HG03064 (cell line): ENCODE data around the gene ERC1.
"Not testable (repeated sequence)": the region's sequence is repeated elsewhere in the genome, so short reads cannot be mapped to it uniquely, and the experiment has no call there.

Source experiments
- ATAC-seq: cut with Tn5 transposase; IDR thresholded peaks from one replicate; pipeline ENCODE4 v1.9.1; 2021; ENCODE audit warnings: low read depth; ENCODE audit not compliant: unreplicated experiment

ERC1 gene

DNA sequence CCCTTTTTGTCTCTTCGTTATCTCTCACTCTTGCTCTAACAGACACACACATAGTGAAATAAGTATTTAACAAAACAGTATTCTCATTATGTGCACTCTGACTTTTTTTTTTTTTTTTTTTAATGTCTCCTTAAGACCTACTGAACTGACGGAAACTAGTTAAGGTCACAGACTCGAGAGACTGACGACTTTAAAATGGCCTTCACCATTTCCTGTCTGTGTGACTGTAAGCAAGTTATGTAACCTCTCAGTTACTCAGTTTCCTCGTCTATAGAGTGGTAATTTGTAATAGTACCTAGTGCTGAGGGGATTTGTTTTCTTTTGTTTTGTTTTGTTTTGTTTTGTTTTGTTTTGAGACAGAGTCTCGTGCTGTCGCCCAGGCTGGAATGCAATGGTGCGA, 318.6 kb downstream of the ERC1 start:
- ATAC-seq, result no peak

DNA sequence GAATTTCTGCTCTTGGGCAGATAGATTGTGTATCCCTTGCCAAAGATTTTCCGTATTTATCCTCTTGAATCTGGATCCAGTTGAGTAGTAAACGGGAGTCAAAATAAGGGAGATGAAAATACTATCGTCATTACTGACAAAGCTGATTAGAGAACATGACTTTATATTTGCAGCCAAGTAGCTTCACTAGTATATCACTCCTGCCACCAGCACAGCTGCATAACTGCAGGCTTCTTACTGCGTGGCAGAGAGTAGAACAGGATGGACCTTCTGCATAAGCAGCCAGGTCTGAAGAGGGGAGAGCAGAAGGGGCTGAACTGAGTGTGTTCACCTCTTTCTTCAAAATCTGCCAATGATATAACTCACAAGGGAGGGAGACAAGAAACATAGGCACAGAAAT, 319.6 kb downstream of the ERC1 start:
- ATAC-seq, result no peak

DNA sequence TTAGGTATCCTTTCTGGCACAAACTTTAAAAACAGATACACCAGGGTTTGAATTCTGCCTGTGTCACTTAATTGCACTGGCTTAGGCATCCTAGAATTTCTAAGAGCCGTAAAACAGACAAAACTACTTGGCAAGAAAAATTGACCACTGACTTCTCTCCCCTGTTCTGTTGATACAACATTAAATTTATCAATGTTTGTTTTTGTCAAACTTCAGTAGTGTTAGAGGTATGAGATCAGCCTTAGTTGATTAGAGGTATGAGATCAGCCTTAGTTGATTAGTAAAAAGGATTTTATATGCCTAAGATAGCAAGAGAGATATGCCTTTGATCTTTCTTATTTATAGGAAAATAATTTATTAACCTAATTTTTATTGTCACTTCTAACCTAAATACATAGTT, 320.1 kb downstream of the ERC1 start:
- no peak for ATAC-seq

DNA sequence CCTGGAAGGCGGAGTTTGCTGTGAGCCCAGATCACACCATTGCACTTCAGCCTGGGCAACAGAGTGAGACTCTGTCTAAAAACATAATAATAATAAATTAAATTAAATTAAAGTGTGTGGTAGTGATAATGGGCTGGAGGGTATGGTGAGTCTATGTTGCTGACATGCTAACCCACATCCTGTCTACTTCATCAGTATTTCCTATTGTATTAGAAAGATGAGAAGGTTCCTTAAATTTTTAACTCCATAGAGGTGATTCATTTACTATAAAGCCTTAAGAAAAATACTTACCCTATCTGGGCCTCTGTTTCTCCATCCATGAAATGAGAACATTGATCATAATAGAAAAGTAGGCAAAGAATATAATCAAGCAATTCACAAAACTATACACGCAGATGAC, 322.9 kb downstream of the ERC1 start:
- no peak for ATAC-seq

DNA sequence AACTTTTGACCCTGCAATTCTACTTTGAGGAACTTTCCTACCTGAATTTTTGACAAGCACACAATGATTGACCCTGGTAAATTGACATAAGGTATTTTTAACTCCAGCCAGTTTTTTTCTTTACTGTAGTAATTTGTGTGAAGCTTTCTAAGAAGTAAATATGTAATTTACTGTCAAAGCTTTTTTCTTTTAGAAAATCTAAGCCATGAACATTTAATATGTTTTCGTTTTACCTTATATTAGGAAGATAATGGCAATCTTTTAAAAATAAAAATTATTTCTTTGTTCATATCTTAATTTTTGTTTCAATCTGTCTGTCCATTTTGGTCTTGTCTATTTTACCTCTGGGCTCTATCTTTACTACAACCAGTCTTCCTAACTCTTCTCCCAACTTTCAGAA, 323.5 kb downstream of the ERC1 start:
- ATAC-seq, result no peak

DNA sequence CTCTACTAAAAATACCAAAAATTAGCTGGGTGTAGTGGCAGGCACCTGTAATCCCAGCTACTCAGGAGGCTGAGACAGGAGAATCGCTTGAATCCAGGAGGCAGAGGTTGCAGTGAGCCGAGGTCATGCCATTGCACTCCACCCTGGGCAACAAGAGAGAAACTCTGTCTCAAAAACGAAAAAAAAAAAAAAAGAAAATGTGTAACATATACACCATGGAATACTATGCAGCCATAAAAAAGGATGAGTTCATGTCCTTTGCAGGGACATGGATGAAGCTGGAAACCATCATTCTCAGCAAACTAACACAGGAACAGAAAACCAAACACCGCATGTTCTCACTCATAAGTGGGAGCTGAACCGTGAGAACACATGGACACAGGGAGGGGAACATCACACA, 326.0 kb downstream of the ERC1 start:
- ATAC-seq, result not testable (repeated sequence)

DNA sequence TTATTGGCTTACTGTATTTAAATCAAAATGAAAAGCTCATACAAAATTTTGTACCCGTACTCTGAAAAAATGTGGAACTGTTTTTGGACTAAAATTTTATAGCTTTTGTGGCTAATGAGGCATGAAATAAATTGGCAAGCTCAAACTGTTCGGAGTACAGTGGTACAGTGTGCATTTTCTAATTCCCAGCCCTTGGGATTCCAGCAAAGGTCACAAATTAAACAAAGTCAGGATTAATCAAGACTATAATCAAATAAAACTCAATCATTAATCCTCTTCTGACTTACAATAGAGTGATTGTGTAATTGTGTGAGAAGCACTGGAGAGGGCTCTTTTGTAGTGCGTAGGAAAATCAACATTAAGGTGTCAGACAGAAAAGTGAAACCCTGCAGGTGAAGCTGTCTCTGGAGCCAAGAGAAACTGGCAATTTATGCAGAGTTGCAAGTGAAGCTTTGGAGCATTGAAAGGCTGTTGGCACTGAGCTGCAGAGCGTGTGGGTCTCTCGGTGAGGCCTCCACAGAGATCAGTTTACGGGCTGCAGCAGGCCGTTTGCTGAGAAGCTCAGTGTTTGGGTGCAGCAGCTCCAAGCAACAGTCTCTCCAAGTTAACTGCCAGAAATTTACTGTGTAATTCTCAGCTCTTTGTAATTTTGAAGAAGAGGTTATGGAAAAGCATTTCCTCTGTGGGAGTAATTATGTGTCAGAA, 327.5 kb downstream of the ERC1 start:
- ATAC-seq, result no peak

DNA sequence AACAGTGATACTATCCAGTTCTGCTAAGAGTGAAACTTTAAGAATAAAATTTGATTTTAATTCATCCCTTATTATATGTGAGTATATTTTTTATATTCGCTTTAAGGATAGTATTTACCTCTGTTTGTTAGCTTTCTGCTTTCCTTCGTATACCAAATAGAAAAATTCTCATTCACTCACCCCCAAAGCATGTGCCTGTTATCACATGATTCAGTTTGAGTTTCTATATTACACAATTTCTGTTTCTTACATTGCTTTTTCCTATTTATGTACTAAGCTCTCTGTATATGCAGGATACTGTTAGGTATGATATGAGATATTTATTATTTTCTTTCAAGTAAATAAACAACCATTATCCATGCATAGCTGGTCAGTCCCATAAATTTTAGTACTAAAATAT, 328.2 kb downstream of the ERC1 start:
- ATAC-seq, result no peak

DNA sequence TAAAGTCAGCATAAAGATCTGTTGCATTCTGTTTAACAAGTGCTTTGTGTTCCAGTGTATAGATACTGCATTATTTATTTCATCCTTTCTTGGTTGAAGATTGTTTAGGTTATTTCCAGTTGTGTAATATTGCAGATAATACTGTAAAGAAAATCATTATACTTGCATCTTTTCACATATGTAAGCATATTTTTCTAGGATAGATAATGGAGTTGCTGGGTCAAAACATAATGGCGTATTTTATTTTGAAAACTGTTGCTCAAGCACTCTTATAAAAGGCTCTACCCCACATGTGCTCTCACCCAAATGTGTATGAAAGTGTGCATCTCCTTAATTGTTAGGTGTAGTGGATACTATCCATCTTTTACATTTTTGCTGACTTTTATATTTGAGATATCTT, 329.0 kb downstream of the ERC1 start:
- no peak for ATAC-seq

DNA sequence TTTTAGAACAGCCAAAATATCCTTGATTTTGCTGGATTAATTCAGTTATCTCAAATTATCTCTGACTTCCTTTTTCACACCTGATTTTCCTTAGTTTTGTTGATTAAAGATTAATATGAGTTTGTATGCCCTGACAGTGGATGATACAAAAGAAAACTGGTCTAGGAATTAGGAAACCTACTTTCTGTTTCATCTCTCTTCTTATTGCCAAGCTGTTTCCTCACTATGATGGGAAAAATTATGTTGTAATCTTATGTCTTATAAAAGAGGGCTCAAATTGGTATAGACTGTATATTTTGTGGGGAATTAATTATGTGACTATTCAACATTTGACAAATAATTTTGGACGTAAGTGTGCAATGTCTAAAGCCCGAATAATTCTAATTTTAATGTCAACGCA, 331.8 kb downstream of the ERC1 start:
- no peak for ATAC-seq

DNA sequence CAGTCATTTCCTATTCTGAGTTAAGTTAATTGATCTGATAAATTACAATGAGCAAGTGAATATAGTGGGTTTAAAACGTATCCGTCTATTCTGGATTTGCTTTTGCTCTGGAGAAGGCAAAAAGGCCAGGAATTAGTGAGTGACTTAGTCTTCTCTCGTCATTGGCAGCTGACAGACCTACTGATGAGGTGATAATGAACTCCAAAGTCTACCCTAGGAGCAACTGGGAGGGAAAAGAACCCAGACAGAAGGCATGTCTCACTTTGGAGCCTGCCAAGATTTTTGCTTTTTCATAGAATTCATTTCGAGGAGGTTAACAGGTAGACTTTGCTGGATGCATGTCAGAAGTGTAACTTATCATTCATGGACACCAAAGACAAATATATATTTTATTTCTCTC, 333.1 kb downstream of the ERC1 start:
- ATAC-seq, result no peak

DNA sequence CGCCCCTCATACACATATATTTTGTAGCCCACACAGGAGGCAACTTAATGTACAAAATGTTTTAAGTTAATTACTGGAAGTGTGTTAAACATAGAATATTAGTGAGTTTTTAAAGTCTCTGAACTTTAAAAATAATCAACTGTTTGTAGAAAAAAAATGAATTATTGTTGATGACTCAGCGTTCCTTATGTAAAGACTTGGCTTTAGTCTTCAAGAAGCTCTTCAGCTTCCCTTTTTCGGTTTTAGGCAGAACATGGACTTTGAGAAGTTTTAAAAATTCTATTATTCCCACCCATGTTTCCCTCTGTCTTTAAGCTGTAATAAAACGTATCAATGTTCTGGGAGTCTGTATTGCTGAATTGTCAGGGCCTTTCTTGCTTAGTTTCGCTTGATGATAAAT, 333.9 kb downstream of the ERC1 start:
- no peak for ATAC-seq

DNA sequence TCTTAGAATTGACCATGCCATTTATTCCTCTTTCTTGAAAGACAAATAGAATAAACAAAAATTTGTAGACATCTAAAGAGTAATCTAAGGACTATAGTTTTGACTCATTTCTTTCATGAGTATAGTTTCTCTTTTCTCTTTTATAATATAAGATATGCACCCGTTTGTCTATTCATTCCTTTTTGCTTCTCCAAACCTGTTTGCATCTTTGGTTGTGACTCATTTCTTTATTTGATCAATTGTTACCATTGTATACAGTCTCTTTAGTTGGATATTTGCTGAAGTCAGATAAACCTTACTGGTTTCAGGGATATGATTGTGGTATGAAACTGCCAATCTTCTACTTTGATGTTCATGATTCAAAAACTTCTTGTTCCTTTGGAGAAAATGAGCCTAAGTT, 334.6 kb downstream of the ERC1 start:
- ATAC-seq, result no peak

DNA sequence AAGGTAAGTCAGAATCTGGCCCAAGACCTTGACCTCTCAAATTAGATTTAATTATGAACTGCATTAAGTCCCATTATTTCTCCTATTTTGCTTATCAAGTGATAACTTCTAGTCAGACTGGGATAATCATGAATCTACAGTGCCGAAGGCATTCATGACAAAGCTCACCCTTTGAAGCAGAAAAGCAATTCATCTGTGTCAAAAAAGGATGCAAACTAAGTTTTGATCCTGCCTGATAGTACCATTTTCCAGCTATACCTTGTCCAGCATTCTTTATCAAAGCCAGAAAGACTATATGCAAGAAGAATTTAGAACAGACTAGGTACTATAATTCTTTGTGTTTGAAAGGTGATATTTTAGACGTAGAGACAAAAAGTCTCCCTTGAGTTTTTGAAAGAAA, 335.2 kb downstream of the ERC1 start:
- ATAC-seq, result no peak

DNA sequence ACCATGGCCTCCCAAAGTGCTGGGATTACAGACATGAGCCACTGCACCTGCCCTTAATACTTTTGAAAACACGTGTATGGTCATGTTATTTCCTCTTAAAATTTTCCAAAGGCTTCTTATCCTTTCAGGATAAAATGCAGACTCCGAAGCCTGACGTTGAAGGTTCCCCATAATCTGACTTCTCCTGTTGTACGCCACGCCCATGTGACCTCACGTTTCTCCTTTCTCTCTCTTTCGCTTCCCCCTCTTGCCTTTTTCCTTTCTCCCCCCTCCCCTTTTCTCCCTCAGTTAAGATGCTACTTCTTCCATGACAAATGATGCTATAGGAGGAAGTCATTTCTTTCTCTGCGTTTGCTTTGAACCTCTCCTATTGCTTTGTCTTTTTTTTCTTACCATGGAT, 337.4 kb downstream of the ERC1 start:
- ATAC-seq, result no peak

DNA sequence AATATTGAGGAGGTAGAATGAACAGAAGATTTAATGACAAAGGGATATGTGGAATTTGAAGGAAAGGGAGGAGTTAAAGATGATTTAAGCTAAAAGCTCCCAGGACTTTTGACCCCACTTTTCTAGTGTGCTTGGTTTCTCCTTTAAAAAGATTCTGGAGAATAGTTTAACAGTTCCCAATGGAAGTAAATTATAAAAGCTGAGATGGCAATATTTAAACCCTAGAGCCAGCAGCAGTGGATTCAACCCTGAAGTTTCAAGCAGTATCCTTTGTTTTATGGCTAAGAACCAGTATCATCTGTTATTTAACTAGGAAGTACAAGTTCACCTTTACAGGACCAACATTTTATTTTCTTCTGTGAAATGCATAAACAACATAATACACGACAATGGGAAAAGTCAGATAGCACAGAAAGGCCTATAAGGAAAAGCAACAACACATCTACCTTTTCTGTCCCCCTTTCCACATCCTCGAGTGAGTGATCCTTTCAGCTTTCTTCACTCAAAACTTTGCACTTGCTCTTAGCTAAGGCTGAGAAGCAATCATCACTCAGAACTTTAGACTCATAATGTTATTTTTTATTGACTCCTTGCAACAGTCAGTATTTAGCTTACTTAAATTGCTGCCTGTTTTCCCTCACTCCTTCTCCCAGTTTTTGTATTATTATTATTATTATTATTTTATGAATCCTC, 338.9 kb downstream of the ERC1 start:
- ATAC-seq, result no peak

DNA sequence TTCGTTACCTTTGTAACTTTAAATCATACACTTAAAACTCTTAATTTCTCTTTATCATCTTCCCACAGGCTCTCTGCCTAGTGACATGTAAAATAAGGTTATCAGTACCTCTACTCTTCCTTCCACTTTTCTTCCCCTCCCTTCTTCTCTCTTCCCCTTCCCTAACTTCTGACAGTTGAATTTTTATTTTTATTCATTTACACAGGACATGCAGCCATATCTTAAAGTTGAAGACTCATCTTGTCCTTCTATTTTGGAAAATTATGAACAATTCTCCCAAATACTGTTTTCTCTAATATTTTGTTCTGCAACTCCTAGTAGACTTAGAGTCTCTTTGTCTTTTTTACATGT, 339.4 kb downstream of the ERC1 start:
- ATAC-seq, result no peak

DNA sequence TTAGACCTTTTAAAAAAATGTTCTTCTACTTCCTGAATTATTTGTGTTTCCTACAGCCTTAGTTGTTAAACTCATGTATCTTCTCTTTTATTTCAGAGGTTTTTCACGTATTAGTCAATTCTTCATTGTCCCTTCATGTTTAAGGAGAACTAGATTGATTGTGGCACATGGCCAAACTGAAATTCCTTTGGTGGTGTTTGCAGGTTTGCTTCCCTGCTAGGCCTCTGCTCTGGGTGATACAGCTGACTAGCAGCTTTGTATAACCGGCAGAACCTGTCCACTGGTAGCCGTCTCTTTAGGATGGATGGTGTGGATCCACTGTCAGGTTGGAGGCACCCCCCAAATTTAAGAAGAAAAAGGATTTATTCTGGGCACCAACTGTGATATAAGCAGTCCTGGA, 341.3 kb downstream of the ERC1 start:
- no peak for ATAC-seq

DNA sequence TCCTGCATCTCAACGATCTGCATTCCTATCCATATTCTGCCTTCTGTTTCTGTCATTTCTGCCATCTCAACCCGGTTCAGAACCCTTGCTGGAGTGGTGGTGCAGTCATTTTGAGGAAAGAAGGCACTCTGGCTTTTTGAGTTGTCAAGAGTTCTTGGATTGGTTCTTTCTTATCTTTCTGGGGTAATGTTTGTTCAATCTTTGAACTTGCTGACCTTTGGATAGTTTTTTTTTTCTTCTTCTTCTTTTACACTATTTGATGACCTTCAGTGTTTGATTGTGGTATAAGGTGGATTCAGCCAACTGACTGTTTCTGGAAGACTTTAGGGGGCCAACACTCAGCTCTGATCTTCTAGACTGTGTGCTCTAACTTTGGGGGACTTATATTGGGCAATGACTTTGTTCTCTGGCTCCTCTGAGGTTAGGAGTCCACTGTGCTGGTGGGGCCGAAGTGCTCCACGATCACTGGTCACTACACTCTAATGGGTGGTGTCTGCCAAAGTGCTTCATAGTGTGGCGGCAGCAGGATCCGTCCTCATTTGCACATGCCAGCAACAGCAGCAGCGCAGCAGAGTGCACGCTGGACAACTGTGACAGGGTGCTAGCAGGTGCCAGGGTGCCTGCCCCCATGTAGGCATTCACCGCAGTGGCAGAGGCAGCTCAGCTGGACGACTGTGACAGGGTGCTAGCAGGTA, 347.6 kb downstream of the ERC1 start:
- no peak for ATAC-seq

DNA sequence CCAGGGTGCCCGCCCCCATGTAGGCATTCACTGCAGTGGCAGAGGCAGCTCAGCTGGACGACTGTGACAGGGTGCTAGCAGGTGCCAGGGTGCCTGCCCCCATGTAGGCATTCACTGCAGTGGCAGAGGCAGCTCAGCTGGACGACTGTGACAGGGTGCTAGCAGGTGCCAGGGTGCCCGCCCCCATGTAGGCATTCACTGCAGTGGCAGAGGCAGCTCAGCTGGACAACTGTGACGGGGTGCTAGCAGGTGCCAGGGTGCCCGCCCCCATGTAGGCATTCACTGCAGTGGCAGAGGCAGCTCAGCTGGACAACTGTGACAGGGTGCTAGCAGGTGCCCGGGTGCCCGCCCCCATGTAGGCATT, 348.1 kb downstream of the ERC1 start:
- ATAC-seq, result not testable (repeated sequence)

DNA sequence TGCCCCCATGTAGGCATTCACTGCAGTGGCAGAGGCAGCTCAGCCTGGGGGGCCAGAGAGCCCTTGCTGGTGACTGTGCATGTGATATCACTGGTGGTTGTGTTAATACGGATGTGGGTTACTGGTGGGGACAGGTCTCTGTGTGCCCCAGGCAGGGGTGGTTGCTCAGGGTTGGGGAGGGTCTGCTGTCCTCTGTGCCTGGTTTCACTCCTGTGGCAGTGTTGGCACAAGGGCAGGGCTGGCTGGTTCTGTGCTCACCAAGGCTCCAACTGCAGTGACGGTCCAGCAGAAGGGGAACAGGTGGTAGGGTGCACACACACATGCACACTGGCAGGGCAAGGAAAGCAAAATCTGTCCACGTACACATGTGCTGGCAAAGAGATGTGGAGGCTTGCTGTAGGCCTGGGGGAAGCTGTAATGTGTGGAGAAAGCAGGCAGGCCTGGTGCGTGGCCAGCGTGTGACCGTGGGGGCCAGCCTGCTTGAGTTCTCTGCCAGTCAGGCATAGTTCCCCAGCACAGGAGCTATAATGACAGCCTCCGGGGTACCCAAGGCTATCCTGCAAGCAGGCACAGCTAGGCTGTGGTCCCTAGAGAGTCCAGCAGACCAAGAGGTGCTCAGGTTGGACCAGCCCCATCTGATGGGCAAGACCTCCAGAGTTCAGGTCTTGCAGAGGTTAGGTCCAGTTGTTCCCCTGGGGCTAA, 348.7 kb downstream of the ERC1 start:
- ATAC-seq, result no peak

DNA sequence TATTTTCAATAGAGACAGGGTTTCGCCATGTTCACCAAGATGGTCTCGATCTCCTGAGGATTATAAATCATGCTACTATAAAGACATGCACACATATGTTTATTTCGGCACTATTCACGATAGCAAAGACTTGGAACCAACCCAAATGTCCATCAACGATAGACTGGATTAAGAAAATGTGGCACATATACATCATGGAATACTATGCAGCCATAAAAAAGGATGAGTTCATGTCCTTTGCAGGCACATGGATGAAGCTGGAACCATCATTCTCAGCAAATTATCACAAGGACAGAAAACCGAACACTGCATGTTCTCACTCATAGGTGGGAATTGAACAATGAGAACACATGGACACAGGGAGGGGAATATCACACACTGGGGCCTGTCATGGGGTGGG, 350.2 kb downstream of the ERC1 start:
- not testable (repeated sequence) for ATAC-seq
